Measurements from ENCODE around the gene RAB6D.
"Not testable (repeated sequence)": the region's sequence is repeated elsewhere in the genome, so short reads cannot be mapped to it uniquely, and the experiment has no call there.

Gene RAB6D

DNA sequence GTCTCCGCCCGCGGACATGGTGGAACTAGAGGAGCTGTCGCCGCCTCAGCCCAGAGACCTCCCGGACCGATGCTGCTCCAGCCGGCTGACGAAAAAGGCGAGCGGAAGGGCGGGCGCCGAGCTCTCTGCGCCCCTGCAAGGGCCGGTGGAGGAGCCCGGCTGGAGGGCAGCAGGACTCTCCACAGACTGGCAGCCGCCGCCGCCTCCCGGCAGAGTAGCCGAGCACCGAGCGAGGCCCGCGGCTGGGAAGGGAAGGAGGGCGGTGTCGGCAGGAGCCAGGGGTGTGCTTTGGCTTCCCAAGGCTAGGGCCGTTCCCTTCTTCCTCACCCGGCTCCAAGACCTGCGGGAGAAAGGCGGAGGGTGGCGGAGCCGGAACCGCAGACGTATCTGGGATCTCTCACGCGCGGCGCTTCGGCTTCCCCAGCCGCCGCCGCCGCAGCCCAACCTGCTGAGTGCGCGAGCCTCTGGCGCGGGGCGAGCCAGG is at the start of gene RAB6D:
RAB6D (minus strand) TSS at position 466 of the 484 bp plus-strand sequence; CDS start at position 18, 448 bp downstream.
- DNase-seq, result not testable (repeated sequence)

DNA sequence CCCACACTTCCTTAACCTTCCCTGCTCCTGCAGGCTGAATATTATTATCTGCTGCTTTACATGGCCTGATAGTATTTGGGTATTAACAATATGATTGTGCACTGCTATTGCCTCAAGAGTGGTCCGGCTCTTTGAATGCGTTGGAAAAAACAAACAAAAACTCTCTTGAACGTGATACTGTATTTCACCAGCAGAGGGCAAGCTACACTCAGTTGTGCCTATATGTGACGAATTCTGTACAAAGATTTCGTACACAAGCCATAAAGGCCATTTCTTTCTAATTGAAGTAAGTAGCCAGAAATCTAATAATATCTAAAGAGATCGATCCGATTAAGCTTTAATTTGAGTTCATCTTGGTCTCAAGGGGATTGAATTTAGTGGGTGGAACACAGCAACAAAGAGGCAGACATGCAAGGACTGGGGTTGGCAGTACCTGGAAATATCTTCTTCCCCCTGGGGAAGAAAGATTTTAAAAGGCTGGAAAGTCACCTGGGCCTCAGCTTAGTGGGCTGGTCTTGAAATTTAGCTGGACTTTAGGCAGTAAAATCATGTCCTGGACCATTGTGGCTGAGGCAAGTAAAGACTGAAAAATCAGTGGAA is 49.3 kb upstream of the RAB6D start:
- peak; percentile 26 for DNase-seq

DNA sequence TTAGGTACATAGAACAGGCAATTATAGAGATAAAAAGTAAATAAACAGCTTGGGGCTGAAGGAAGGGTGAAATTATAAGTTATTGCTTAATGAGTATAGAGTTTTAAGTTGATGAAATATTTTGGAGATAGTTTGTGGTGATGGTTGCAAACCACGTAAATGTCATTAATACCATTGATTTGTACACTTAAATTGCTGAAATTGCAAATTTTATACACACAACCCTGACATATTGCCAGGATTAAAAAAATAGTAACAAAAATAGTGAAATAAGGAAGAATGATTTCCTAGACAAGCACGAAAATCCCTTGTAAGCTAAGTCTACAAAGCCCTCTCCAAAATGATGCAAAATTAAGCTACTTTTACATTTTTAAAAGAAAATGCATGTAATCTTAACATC is 46.2 kb upstream of the RAB6D start:
- DNase-seq, result no peak

DNA sequence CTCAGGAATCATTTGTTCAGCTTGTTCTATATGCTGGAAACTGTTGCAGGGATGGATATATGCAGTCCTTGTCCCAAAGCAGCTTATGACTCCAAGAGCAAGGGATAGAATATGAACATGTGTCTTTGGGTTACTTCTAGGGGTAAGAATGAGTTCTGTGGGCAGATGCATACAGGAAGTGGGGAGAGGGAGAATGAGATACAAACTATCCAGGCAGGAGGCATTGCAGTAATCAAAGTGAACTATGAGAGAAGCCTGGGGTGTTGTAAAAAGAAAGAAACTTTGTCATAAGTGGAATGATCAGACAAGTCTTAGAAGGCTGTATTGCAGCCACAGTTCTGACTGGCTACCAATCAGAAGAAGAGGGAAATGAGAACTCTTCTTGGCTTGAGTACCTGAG is 44.8 kb upstream of the RAB6D start:
- no peak for DNase-seq

DNA sequence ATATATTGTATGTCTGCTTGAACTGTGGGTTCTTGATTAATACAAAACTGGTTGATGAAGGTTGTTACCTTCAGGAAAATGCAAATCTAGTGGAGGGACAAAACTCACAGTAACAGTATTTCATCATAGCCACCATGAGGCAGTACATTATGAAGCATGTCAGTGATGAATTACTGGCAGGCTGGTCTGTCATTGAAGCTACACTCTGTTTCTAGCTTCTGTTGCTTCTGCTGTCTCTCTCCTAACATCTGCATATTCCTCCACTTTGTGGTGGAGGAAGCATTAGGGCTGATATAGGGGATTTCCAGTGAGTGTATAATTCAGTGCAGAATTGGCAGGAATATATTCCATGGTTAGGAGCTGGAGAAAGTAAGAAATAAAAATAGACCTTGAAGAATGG is 44.2 kb upstream of the RAB6D start:
- no peak for DNase-seq

DNA sequence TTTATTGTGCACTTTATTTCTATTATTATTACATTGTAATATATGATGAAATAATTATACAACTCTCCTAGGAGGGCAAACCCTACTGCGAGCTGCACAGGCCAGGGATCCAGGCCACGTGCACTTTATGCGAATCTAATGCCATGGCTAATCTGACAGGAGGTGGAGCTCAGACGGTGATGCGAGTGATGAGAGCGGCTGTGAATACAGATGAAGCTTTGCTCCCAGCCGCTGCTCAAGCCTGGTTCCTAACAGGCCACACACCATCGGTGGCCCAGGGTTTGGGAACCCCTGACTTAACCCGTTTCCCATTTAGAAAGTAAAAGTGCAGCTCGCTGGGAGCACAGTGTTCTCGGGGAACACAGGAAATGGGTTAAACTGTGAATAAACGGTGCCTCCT is 40.8 kb upstream of the RAB6D start:
- no peak for DNase-seq

DNA sequence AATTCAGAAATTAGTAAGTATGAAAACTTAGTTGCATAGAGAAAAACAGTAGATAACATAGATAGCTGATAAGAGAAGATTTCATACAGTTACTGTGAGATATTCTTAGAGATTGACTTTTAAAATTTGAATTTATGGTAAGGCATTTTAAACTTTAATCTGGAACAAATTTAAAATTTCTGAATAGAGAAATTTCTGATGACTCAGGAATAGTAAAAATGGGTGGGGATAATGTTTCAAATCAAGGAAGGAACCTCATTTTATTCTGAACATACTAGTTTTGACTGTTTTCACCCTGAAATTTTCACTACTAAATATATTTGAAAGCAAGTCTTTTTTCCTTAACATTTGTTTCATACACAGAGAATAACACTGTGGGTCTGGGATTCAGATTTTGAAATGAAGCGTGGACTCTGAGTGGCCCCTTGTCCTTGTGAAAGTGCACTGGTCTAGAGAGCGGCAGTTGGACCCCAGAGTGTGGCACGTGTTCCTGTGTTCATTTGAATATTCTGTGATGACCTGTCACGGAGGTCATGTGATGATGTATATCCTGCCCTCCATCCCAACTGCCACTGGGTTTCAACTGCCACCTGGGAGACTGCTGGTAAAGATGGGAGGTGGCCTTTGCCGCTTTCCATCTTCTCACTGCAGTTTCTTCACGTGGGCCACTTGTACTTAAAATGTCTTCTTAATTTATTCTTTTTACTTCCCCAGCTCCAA is 38.5 kb upstream of the RAB6D start:
- no peak for DNase-seq

DNA sequence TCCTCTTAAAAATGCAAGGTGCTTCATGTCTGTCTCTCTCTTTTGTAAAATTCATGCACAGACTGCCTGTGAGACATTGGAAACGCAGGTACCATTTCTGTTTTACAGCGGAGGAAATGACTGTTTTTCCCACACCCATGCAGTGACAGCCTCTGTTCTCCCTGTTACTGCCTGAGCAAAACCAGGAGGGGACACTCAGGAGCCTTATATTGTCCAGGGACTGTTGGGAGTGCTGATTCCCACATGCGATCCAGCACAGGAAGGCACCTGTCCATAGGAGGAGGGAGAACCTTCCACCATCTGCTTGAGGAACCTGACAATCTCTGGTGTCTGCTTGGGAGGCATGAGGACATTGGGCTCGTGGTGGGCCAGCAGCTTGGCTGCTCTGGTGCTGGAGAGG is 36.9 kb upstream of the RAB6D start:
- no peak for DNase-seq

DNA sequence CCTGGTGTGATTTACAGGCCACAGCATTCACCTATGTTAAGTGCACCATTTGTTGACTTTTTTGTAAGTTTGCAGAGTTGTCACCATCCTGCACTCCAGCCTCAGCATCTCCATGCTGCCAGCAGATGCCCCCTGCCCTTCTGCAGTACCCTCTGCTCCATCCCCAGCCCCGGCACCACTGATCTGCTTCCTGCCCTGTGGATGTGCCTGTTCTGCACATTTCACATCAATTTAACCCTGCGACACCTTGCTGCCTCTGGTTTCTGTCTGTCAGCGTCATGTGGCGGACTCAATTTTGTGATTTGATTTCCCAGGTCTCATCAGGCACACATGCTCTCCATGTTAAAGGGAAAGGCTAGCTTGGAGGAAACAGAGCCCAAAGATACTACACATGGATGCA is 36.5 kb upstream of the RAB6D start:
- DNase-seq, result not testable (repeated sequence)

DNA sequence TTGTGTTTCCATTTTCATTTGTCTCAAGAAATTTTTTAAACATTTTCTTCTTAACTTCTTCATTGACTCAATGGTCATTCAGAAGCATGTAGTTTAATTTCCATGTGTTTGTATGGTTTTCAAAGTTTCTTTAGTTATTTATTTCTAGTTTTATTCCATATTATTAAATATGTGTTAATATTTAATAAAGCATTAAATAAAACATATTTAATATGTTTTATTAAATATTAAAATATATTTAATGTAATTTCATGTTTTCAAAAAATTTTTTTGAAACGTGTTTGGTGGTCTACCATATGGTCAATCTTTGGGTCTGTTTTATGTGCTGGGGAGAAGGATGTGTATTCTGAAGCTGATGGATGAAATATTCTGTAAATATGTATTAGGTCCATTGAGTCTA is 32.2 kb upstream of the RAB6D start:
- not testable (repeated sequence) for DNase-seq

DNA sequence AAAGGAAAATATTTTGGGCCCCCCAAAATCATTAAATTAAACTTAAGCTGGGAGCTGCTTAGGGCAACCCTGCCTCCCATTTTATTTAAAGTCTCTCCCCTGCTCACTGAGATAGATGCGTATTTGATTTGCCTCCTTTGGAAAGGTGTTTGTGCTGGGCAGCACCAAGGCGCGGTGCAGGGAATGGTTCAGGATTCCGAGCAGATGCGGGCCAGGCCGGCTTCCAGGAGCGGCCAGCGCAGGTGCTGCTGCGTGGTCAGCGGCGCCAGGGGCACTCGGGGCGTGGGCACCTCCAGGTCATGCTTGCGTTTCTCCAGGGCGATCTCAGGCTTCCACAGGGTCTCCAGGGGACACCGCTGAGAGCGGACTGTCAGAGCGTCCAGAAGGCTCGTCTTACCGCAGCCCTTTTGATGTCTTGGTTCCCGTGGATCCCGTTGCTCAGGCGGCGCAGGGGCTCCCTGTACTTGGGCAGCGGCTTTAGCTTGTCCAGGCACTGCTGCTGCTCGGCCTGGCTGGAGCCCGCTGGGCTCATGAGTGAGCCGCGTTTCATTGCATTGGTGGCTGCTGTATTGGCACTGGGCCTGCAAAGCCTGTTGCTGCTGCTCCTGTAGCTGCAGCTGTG is 31.2 kb upstream of the RAB6D start:
- DNase-seq, result not testable (repeated sequence)

DNA sequence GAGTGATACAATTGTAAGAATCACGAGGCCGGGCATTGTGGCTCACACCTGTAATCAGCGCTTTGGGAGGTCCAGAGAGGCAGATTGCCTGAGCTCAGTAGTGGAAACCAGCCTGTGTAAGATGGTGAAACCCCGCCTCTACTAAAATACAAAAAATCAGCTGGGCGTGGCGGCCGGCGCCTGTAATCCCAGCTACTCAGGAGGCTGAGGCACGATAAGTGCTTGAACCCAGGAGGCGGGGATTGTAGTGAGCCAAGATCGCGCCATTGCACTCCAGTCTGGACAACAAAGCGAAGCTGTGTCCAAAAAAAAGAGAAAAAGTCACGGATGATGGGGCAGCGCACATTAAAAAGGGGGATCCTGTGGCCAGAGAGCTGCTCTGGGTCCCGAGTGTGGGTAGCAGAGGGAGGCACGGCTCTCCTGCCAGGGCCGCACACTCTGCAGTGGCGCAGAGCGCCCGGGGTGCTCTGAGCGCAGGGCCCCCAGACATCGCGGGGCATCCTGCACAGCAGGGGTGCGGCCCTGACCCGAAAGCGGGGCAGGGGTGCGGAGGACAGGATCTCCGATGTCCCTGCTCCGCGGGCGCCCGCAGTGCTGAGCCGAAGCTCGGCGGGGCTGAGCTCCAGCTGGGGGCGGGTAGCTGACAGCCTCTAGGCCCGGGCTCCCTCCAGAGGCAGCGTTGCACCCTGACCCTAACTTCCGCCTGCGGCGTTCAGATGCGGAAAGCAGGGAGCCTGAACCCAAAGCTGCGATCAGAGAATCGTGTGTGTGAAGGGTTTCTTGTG is 30.4 kb upstream of the RAB6D start:
- DNase-seq, result no peak

DNA sequence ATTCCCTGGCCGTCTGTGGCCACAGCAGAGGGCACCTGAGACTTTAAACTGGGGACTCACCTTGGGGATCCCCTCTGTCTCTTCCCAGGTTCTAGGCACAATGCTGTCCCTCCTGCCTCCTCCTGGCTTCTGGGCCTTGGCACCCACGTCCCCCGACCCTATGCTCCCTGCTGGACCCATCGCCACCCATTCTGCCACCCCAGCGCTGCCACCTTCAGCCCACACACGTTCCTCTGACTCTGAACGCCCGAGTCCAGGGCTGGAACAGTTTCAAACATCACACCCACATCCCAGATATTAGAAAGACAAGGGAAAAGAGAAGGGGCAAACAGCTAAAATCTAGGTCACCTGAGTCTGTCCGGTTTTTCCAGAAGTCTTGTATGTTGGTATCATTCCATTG is 28.0 kb upstream of the RAB6D start:
- not testable (repeated sequence) for DNase-seq

DNA sequence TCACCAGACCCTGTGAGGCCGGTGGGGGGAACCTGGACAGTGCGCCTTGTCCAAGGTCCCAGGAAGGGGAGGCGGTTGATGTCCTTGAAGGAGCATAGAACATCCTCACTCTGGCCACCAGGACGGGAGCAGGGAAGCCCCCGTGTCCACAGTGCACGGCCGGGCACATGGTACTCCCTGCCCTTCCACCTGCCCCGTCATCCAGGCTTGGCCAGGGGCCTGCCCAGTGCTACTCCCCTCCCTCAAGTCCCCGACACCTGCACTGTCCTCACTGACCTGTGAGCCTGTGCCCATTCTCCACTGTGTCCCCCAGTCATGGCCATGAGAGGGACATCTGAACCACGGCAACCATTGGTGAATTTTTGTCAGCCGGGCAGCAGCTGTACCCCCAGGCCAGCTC is 27.5 kb upstream of the RAB6D start:
- not testable (repeated sequence) for DNase-seq

DNA sequence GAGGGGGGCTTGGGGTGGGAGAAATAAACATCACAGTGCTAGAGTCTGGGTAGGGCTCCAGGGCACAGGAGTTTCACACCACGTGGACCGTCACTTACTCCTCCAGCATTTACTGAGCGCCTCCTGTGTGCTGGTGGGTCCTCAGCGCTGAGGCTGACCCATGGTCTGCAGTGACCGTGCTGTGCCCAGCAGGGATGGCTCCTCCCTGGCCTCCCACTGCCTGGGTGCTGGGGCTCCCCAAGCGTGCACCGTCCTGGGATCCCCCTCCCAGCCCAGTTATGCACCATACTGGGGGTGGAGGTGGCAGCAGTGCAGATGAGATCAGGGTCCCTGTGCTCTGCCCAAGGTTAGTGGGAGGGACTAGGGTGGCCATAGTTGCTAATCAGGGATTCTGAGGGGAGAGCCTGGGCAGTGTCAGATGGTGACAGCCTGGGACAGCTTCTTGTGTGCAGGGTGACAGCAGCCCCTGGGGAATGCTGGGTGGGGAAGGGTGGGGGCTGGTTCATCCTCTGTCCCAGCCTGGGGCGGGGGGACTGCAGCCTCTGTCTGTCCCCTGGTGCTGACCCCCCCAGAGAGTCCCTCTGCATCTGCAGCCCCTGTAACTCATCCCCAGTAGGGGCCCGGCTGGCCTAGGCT is 26.6 kb upstream of the RAB6D start:
- not testable (repeated sequence) for DNase-seq

DNA sequence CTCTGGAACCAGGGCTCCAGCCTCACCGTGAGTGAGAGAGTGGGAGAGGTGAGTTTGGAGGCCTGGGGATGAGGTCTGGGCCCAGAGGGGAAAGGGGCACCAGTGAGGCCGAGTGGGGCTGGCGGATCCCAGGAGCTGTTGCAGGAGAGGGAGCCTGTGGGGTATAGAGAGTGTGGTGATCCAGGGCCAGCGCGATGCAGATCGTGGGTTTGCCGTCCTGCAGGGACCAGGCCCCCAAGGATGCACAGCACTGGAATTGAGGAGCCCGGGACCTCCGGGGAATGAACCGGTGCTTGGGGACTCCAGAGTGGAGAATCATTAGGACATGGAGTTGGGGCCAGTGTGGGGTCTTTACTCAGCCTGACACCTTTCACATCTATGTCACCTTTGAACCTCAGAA is 25.7 kb upstream of the RAB6D start:
- no peak for DNase-seq

DNA sequence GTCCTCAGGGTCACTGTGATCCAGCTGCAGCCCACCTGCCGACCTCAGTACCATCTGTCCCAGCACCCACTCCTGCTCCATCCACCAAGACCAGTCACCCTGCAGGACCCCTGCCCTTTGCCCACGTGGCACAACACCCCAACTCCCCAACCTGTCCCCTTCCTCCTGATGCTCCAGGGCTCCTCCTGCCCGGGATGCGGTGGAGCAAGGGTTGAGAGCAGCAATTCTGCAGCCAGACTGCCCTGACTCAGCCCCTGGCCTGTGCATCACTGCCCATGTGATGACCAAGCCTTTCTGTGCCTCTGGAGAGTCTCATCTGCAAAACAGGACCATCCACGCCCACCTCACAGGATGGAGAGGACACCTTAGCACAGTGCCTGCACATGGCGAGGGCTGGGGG is 24.9 kb upstream of the RAB6D start:
- DNase-seq, result not testable (repeated sequence)

DNA sequence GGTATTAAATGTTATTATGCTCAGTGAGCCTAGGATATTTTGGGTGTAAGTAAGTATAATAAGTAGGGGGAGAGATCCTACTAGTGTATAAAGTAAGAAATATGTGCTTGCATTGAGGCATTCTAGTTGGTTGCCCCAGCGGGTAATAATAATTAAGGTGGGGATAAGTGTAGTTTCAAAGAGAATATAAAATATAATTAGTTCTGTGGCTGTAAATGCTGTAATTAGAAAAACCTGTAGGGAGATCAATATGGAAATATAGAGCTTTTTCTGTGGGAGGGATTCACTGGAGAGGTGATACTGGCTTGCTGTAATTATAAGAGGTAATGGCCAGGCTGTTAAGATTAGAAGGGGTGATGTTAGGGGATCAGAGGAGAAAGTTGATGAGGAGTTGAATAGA is 9.1 kb upstream of the RAB6D start:
- DNase-seq, result not testable (repeated sequence)

DNA sequence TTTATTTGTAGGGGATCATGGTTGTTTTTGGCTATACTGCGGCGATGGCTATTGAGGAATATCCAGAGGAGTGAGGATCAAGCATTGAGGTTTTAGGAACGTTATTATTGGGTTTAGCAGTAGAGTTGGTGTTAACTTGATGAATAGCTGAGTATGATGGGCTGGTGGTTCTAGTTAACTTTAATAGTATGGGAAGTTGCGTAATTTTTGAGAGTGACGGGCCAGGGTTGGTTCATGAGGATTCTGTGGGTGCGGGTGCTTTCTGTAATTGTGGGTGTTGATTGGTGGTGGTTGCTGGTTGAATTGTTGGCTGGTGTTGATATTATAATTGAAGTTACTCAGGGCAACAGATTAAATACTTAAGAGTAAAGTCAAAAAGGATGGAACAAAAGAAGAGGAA is 6.0 kb upstream of the RAB6D start:
- no peak for DNase-seq

DNA sequence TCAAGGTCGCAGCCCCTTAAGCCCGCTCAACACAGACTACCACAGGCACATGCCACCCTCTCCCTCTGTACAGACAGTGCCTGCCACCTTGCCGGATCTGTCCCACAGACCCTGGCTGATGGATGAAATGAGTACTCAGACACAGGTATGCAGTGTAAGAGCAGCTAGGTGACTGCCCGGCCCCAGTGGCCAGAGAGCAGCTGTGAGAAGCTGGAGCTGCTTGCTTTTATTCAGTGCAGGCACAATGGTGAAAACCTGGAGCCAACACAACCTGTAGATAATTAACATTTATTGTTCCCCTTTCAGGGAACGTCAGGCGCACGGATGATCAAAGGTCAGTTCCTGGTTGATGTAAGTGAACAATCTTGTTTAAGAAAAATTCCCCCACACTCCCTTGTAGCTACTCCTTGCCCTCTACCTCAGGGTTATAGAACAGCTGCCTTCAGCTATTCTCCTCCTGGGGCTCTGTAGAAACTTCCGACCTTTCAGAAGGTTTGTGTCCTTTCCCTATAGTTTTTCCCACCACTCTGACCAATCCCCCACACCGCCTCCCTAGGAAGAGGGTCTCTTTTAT is 4.6 kb upstream of the RAB6D start:
- DNase-seq, result not testable (repeated sequence)

DNA sequence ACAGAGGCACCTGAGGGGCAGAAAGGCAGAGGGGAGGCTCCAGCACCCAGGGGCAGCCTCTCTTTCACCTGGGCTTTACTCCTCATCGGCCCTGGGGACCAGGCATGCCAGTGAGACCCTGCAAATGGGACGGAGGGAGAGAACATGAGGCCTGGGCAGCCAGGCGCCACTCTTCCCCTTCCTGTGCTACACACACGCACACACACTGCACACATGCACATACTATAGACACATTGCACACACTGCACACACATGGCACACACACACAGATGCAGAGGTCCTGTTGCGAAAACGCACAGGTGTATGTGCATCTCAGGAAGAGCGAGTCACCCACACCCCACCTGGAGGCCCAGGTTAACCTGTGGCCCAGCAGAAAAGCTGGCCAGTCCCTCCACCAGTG is 3.4 kb upstream of the RAB6D start:
- DNase-seq, result no peak

DNA sequence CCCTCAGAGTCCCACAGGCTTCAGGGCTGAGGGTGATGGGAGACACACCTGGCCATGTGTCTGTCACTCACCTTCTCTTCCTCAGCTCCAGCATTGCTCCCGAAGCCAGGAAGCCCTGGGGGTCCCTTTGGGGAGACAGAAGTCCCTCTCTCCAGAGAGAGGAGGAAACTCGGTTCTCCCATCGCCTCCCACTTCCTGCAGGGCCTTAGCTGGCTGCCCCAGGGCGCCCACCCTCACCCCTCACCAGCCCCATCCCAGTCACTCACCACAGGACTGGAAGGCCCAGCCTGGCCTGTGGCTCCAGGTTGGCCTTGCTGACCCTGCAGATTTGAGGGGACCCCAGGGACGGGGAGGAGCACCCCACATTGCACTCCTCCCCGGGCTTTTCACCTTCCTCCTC is 2.7 kb upstream of the RAB6D start:
- no peak for DNase-seq

DNA sequence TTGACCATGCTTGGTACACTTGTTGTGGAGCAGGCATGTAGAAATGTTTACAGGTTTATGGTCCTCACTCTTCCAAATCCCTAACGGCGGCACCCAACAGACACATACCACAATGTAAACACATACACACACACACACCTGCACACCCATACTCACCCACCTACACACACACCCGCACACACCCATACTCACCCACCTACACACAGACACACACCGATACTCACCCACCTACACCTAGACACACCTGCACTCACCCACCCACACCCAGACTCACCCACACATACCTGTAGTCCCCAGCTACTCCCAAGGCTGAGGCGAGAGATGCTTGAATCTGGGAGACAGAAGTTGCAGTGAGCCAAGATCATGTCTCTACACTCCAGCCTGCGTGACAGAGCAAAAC is 1.5 kb upstream of the RAB6D start:
- DNase-seq, result no peak

Data from NCI-H2029 (cell line).